HCT116 (cell line): ENCODE data around the gene ADIPOQ. TPM values are rescaled to one million over a fixed set of nuclear protein-coding genes. Genes with fewer than 3 reads are reported as not detected.

Experiments used
- ATAC-seq: fragments of 200-7000 bp; cut with Tn5 transposase; 2 replicates; pipeline ENCODE4 v1.9.1; 2020; ENCODE audit warnings: mild to moderate bottlenecking, moderate library complexity
- BruUV-seq: library from RNA; stranded (reverse); fragments of 400-500 nt; replicated peaks from 2 replicates; lab custom pipeline; 2021; lab: Mats Ljungman, UMichigan
- CTCF ChIA-PET: fragments of 300-600 bp; sonication (Branson Sonifier 250); formaldehyde crosslinking; loops from one replicate; lab custom pipeline; 2021; ENCODE audit warnings: antibody characterized with exemption; lab: Charles Lee
- POLR2A ChIA-PET: fragments of 300-600, 350-600 bp; sonication (Branson Sonifier 250); formaldehyde crosslinking; loops from one replicate; lab custom pipeline; 2021; ENCODE audit warnings: antibody characterized with exemption; lab: Charles Lee
- RAD21 ChIA-PET, 2 experiments: fragments of 300-600 bp; sonication (Branson Sonifier 250); formaldehyde crosslinking; loops; one replicate each; lab custom pipeline; 2023; ENCODE audit warnings: low total read pairs in 2 of 2; ENCODE audit not compliant: uncharacterized antibody in 2 of 2, unreplicated experiment in 2 of 2, low non-redundant PET in 1 of 2; lab: Charles Lee
- DNase-seq: peaks from one replicate; pipeline ENCODE4 v3.0.0-alpha.2; 2010; ENCODE audit warnings: low read depth, low spot score
- H2AFZ ChIP-seq: fragments of 200-600 bp; shearing (Covaris generic), sonication (generic); 2 replicates; pipeline ENCODE4 v1.6.1; 2017; ENCODE audit warnings: low read depth, mixed run types, mixed read lengths, antibody characterized with exemption, low read length; ENCODE audit not compliant: poor library complexity, severe bottlenecking
- H3K27ac ChIP-seq: 2 replicates; pipeline ENCODE4 v1.5.1; 2012; ENCODE audit warnings: low read depth, low read length
- H3K27me3 ChIP-seq: fragments of 200-600 bp; sonication (generic); 2 replicates; pipeline ENCODE4 v1.6.1; 2016; ENCODE audit warnings: mixed run types, low read length, mixed read lengths; ENCODE audit not compliant: insufficient read depth
- H3K36me3 ChIP-seq, 2 experiments: fragments of 200-500 bp in 1 of 2; fragments of 200-600 bp in 1 of 2; sonication (Bioruptor generic) in 1 of 2; sonication (generic) in 1 of 2; 2 replicates each; pipeline versions ENCODE4 v1.5.1 to v1.6.1; 2014 to 2016; ENCODE audit warnings: low read length in 2 of 2, inconsistent platforms in 1 of 2, mixed read lengths in 1 of 2, mixed run types in 1 of 2; ENCODE audit not compliant: insufficient read depth in 2 of 2, control insufficient read depth in 1 of 2
- H3K4me1 ChIP-seq, 2 experiments: fragments of 200-600 bp in 1 of 2; sonication (generic) in 1 of 2; 2 replicates each; pipeline versions ENCODE4 v1.5.1 to v1.6.1; 2012 to 2017; ENCODE audit warnings: low read length in 2 of 2, inconsistent platforms in 1 of 2, mild to moderate bottlenecking in 1 of 2, mixed read lengths in 1 of 2, mixed run types in 1 of 2, moderate library complexity in 1 of 2; ENCODE audit not compliant: insufficient read depth in 2 of 2, control insufficient read depth in 1 of 2
- H3K4me2 ChIP-seq: fragments of 200-600 bp; sonication (generic); 2 replicates; pipeline ENCODE4 v1.6.1; 2017; ENCODE audit warnings: mixed run types, low read length, mixed read lengths
- H3K4me3 ChIP-seq, 2 experiments: fragments of 200-600 bp in 1 of 2; sonication (generic) in 1 of 2; replicated peaks in 1 of 2; 2 replicates each; pipeline ENCODE4 v1.5.1; 2011 to 2016; ENCODE audit warnings: low read length in 2 of 2, control low read depth in 1 of 2, low read depth in 1 of 2, mild to moderate bottlenecking in 1 of 2, mixed read lengths in 1 of 2, mixed run types in 1 of 2
- H3K79me2 ChIP-seq: fragments of 200-600 bp; sonication (generic); 2 replicates; pipeline ENCODE4 v1.6.1; 2017; ENCODE audit warnings: mild to moderate bottlenecking, mixed run types, low read length, moderate library complexity, mixed read lengths; ENCODE audit not compliant: insufficient read depth
- H3K9ac ChIP-seq: fragments of 200-600 bp; sonication (generic); 2 replicates; pipeline ENCODE4 v1.6.1; 2016; ENCODE audit warnings: low read length, mixed read lengths
- H3K9me2 ChIP-seq: fragments of 200-600 bp; sonication (generic), shearing (Covaris generic); 2 replicates; pipeline ENCODE4 v1.6.1; 2017; ENCODE audit warnings: mixed run types, mild to moderate bottlenecking, moderate library complexity; ENCODE audit not compliant: insufficient read depth
- H3K9me3 ChIP-seq, 2 experiments: fragments of 200-500 bp in 1 of 2; fragments of 200-600 bp in 1 of 2; sonication (Bioruptor generic) in 1 of 2; sonication (generic) in 1 of 2; 2 replicates each; pipeline ENCODE4 v1.6.1; 2014 to 2017; ENCODE audit warnings: low read length in 2 of 2, mixed read lengths in 2 of 2, inconsistent platforms in 1 of 2, low read depth in 1 of 2, mild to moderate bottlenecking in 1 of 2, mixed run types in 1 of 2, moderate library complexity in 1 of 2; ENCODE audit not compliant: control insufficient read depth in 1 of 2, insufficient read depth in 1 of 2
- H4K20me1 ChIP-seq: fragments of 200-600 bp; sonication (generic), shearing (Covaris generic); 2 replicates; pipeline ENCODE4 v1.6.1; 2017; ENCODE audit warnings: mixed run types, mild to moderate bottlenecking, moderate library complexity; ENCODE audit not compliant: insufficient read depth
- ATF3 ChIP-seq: IDR thresholded peaks from 2 replicates; pipeline ENCODE4 v1.6.1; 2012
- CBX3 ChIP-seq: IDR thresholded peaks from 2 replicates; pipeline ENCODE4 v1.6.1; 2012; ENCODE audit warnings: low read depth
- EGR1 ChIP-seq: IDR thresholded peaks from 2 replicates; pipeline ENCODE4 v1.6.1; 2012; ENCODE audit warnings: low read depth
- EZH2 ChIP-seq: fragments of 200-600 bp; sonication (generic); IDR thresholded peaks from 2 replicates; pipeline ENCODE4 v1.6.1; 2017; ENCODE audit warnings: antibody characterized with exemption, mixed run types
- EZH2phosphoT487 ChIP-seq: fragments of 200-600 bp; IDR thresholded peaks from 2 replicates; pipeline ENCODE4 v1.6.1; 2018; ENCODE audit warnings: antibody characterized with exemption, borderline replicate concordance
- JUND ChIP-seq: IDR thresholded peaks from 2 replicates; pipeline ENCODE4 v1.6.1; 2012
- POLR2A ChIP-seq: IDR thresholded peaks from 2 replicates; pipeline ENCODE4 v1.7.0; 2011; ENCODE audit warnings: borderline replicate concordance; ENCODE audit not compliant: insufficient read depth, insufficient read length; ENCODE audit errors: extremely low read depth
- POLR2AphosphoS5 ChIP-seq: IDR thresholded peaks from 2 replicates; pipeline ENCODE4 v1.6.1; 2011; ENCODE audit warnings: mild to moderate bottlenecking, low read depth, low read length, moderate library complexity
- RAD21 ChIP-seq: IDR thresholded peaks from 2 replicates; pipeline ENCODE4 v1.6.1; 2012; ENCODE audit warnings: low read depth, mild to moderate bottlenecking
- REST ChIP-seq: IDR thresholded peaks from 2 replicates; pipeline ENCODE4 v1.6.1; 2012; ENCODE audit warnings: low read depth
- SIN3A ChIP-seq: IDR thresholded peaks from 2 replicates; pipeline ENCODE4 v1.6.1; 2012; ENCODE audit warnings: low read depth
- SP1 ChIP-seq: IDR thresholded peaks from 2 replicates; pipeline ENCODE4 v1.6.1; 2012; ENCODE audit warnings: low read depth
- SRF ChIP-seq: IDR thresholded peaks from 2 replicates; pipeline ENCODE4 v1.6.1; 2012; ENCODE audit warnings: low read depth
- TCF7L2 ChIP-seq: IDR thresholded peaks from 2 replicates; pipeline ENCODE4 v1.7.0; 2011; ENCODE audit warnings: borderline replicate concordance, inconsistent platforms; ENCODE audit not compliant: insufficient read depth, insufficient read length; ENCODE audit errors: extremely low read depth
- YY1 ChIP-seq: IDR thresholded peaks from 2 replicates; pipeline ENCODE4 v1.6.1; 2011; ENCODE audit warnings: low read length, low read depth, moderate library complexity, mild to moderate bottlenecking; ENCODE audit not compliant: insufficient replicate concordance; ENCODE audit errors: extremely low read depth
- intact Hi-C: fragments of 100-400 bp; cut with micrococcal nuclease; formaldehyde crosslinking; loops from 2 replicates; pipeline ENCODE4 v1.10.0; 2022
- total RNA-seq: library from RNA; stranded (reverse); gene quantifications from one replicate; pipeline ENCODE4 v1.2.1, GENCODE V29; 2021; ENCODE audit not compliant: unreplicated experiment
- TF ChIP-seq, protein P1 (sequence below): IDR thresholded peaks from 2 replicates; pipeline ENCODE4 v1.6.1; 2011; ENCODE audit warnings: mild to moderate bottlenecking, low read length, moderate library complexity; ENCODE audit not compliant: insufficient replicate concordance; ENCODE audit errors: extremely low read depth

ADIPOQ gene
- total RNA-seq, 1 experiment from 2014 or later = not detected

DNA sequence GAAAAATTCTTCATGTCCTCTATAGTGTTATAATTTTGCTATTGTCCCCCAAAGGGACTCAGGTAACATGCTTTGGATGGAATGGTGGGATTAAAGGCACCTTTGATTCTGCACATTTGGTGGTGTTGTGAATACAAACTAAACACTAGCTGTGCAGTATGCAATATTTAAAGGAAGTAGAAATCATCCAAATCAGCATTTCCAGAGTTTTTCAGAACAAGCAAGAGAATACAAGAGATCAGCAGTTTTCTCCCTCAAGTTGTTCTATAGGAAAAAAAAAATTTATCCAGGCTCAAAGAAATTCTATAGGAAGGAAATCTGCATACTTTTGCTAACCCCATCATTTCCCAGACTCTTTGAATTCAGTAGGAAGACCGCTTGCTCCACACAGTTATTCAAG, 10.2 kb upstream of the ADIPOQ start:
- Histone ChIP-seq H3K27me3 (peaks cover 34% of the 10 kb centered on the region), H3K9me3 (no peaks in the 10 kb centered on the region), H4K20me1 (no peaks in the 10 kb centered on the region)
- no peak for TF ChIP-seq TCF7L2
- TF ChIP-seq EZH2phosphoT487 = no peak
- no peak for TF ChIP-seq SP1
- TF ChIP-seq, protein P1, sequence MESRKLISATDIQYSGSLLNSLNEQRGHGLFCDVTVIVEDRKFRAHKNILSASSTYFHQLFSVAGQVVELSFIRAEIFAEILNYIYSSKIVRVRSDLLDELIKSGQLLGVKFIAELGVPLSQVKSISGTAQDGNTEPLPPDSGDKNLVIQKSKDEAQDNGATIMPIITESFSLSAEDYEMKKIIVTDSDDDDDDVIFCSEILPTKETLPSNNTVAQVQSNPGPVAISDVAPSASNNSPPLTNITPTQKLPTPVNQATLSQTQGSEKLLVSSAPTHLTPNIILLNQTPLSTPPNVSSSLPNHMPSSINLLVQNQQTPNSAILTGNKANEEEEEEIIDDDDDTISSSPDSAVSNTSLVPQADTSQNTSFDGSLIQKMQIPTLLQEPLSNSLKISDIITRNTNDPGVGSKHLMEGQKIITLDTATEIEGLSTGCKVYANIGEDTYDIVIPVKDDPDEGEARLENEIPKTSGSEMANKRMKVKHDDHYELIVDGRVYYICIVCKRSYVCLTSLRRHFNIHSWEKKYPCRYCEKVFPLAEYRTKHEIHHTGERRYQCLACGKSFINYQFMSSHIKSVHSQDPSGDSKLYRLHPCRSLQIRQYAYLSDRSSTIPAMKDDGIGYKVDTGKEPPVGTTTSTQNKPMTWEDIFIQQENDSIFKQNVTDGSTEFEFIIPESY = no peak
- no peak for TF ChIP-seq SIN3A
- no peak for TF ChIP-seq REST
- no peak for TF ChIP-seq RAD21
- no peak for TF ChIP-seq JUND
- TF ChIP-seq POLR2AphosphoS5 = no peak
- TF ChIP-seq EGR1 = no peak
- TF ChIP-seq ATF3 = no peak
- TF ChIP-seq CBX3 = no peak
- TF ChIP-seq POLR2A = no peak
- TF ChIP-seq YY1 = no peak
- no peak for TF ChIP-seq EZH2
- TF ChIP-seq SRF = no peak
- TF ChIP-seq, all 23 proteins: peak for 0
- ChIA-PET CTCF (no interaction called here), RAD21 (no interaction called here), POLR2A (no interaction called here)
- ATAC-seq (no peak), DNase-seq (no peak)
- no peak overlapping the region for H3K4me2 ChIP-seq
- no peak overlapping the region for H3K9ac ChIP-seq
- no peaks in the 10 kb centered on the region for H3K36me3 ChIP-seq
- no peaks in the 10 kb centered on the region for H3K9me2 ChIP-seq
- no peak overlapping the region for H2AFZ ChIP-seq
- no peak overlapping the region for H3K4me3 ChIP-seq
- BruUV-seq = no TSS peak
- no peak overlapping the region for H3K27ac ChIP-seq
- H3K79me2 ChIP-seq = no peaks in the 10 kb centered on the region
- intact Hi-C loops = no loop called here
- H3K4me1 ChIP-seq = peaks cover 0 to 5% of the 10 kb centered on the region in 2 experiments; a peak in 1 of 4 replicates
